Naive B cell (primary cell): Measurements from ENCODE around the gene FGFRL1. TPM values are rescaled to one million over a fixed set of nuclear protein-coding genes. Genes with fewer than 3 reads are reported as not detected.

Experiments
- ATAC-seq, 2 donors: fragments of 150-1000 bp; cut with Tn5 transposase; 2 replicates each; pipeline ENCODE4 v1.10.0; 2021; ENCODE audit warnings: low read depth in 2 of 2, mild to moderate bottlenecking in 2 of 2, moderate library complexity in 2 of 2
- DNase-seq: peaks from one replicate; pipeline ENCODE4 v3.0.0; 2022
- H3K27ac Mint-ChIP-seq, 6 donors: one replicate each; pipeline ENCODE4 v1.8.0; 2020 to 2022; ENCODE audit warnings: mild to moderate bottlenecking in 6 of 6, mixed read lengths in 6 of 6, moderate library complexity in 5 of 6, inconsistent platforms in 2 of 6
- H3K27me3 Mint-ChIP-seq, 3 donors: one replicate each; pipeline ENCODE4 v1.8.0; 2021 to 2022; ENCODE audit warnings: mixed read lengths in 3 of 3, mild to moderate bottlenecking in 1 of 3
- H3K36me3 Mint-ChIP-seq, 2 donors: one replicate each; pipeline ENCODE4 v1.8.0; 2020 to 2022; ENCODE audit warnings: mixed read lengths in 2 of 2, inconsistent platforms in 1 of 2, mild to moderate bottlenecking in 1 of 2
- H3K4me1 Mint-ChIP-seq, 3 donors: one replicate each; pipeline ENCODE4 v1.8.0; 2020 to 2022; ENCODE audit warnings: mixed read lengths in 3 of 3, inconsistent platforms in 1 of 3, mild to moderate bottlenecking in 1 of 3, moderate library complexity in 1 of 3
- H3K4me3 Mint-ChIP-seq, 8 donors: one replicate each; pipeline ENCODE4 v1.8.0; 2020 to 2022; ENCODE audit warnings: mild to moderate bottlenecking in 8 of 8, mixed read lengths in 8 of 8, moderate library complexity in 8 of 8, inconsistent platforms in 2 of 8
- H3K9me3 Mint-ChIP-seq, 7 donors: one replicate each; pipeline ENCODE4 v1.8.0; 2020 to 2022; ENCODE audit warnings: mixed read lengths in 7 of 7, mild to moderate bottlenecking in 5 of 7, inconsistent platforms in 2 of 7, moderate library complexity in 1 of 7
- polyA plus RNA-seq, 6 donors: library from polyadenylated mRNA; unstranded; fragments of 300-500 nt; fragmentation: Illumina TruSeq; gene quantifications; one replicate each; pipeline ENCODE4 v1.2.3, GENCODE V29; 2021; ENCODE audit warnings: low read depth in 6 of 6

FGFRL1 gene
- polyA plus RNA-seq, 6 donors from 2014 or later: 0.22 to 2.3 (median 0.37) TPM; not detected in 1

GRCh38 chr4:1031346-1031745 lies 19.9 kb downstream of the FGFRL1 start:
- peaks cover 0 to 3% (median 2%) of the 10 kb centered on the region in 3 donors for H3K4me1 Mint-ChIP-seq
- no peak overlapping the region for H3K4me3 Mint-ChIP-seq
- no peaks in the 10 kb centered on the region for H3K36me3 Mint-ChIP-seq
- DNase-seq (no peak), ATAC-seq (no peak)
- peak overlapping the region in 1 of 6 donors; percentile 86 for H3K27ac Mint-ChIP-seq
- peaks cover 0 to 37% (median 0%) of the 10 kb centered on the region in 3 donors for H3K27me3 Mint-ChIP-seq
- H3K9me3 Mint-ChIP-seq: no peaks in the 10 kb centered on the region

- Mint-ChIP-seq H3K27me3 (peaks cover 0 to 37% (median 0%) of the 10 kb centered on the region in 3 donors), H3K36me3 (no peaks in the 10 kb centered on the region), H3K27ac (no peak overlapping the region), H3K4me1 (no peaks in the 10 kb centered on the region), H3K4me3 (no peak overlapping the region), H3K9me3 (no peaks in the 10 kb centered on the region)
- ATAC-seq (peak; percentile 39 to 46), DNase-seq (no peak)
These were observed 20.8 kb downstream of the FGFRL1 start for GRCh38 chr4:1031956-1032795.

- Mint-ChIP-seq H3K27ac (no peak overlapping the region), H3K27me3 (peaks cover 0 to 37% (median 0%) of the 10 kb centered on the region in 3 donors), H3K9me3 (no peaks in the 10 kb centered on the region), H3K4me3 (no peak overlapping the region), H3K36me3 (no peaks in the 10 kb centered on the region), H3K4me1 (no peaks in the 10 kb centered on the region)
- ATAC-seq (no peak), DNase-seq (no peak)
These were observed 21.4 kb downstream of the FGFRL1 start for GRCh38 chr4:1032861-1033260.

GRCh38 chr4:1033840-1034551 lies 22.6 kb downstream of the FGFRL1 start:
- no peaks in the 10 kb centered on the region for H3K9me3 Mint-ChIP-seq
- peaks cover 0 to 37% (median 0%) of the 10 kb centered on the region in 3 donors for H3K27me3 Mint-ChIP-seq
- H3K27ac Mint-ChIP-seq: no peak overlapping the region
- DNase-seq (no peak), ATAC-seq (no peak)
- H3K4me3 Mint-ChIP-seq: no peak overlapping the region
- no peaks in the 10 kb centered on the region for H3K36me3 Mint-ChIP-seq
- no peaks in the 10 kb centered on the region for H3K4me1 Mint-ChIP-seq

GRCh38 chr4:1035510-1035909 lies 24.1 kb downstream of the FGFRL1 start:
- no peaks in the 10 kb centered on the region for H3K36me3 Mint-ChIP-seq
- H3K9me3 Mint-ChIP-seq: no peaks in the 10 kb centered on the region
- ATAC-seq: no peak

GRCh38 chr4:1036095-1036494 lies 24.7 kb downstream of the FGFRL1 start:
- Mint-ChIP-seq H3K4me3 (no peak overlapping the region), H3K4me1 (no peaks in the 10 kb centered on the region), H3K36me3 (no peaks in the 10 kb centered on the region), H3K9me3 (no peaks in the 10 kb centered on the region), H3K27me3 (peaks cover 0 to 32% (median 0%) of the 10 kb centered on the region in 3 donors), H3K27ac (no peak overlapping the region)
- no peak for DNase-seq
- ATAC-seq: no peak

More at GRCh38 chr4:1035510-1035909, 24.1 kb downstream of the FGFRL1 start:
- DNase-seq: no peak
- Mint-ChIP-seq H3K4me1 (no peaks in the 10 kb centered on the region), H3K27me3 (peaks cover 0 to 37% (median 0%) of the 10 kb centered on the region in 3 donors), H3K27ac (no peak overlapping the region), H3K4me3 (no peak overlapping the region)

- H3K9me3 Mint-ChIP-seq: no peaks in the 10 kb centered on the region
- DNase-seq: no peak
- H3K27ac Mint-ChIP-seq: no peak overlapping the region
- no peaks in the 10 kb centered on the region for H3K4me1 Mint-ChIP-seq
- H3K27me3 Mint-ChIP-seq: peaks cover 0 to 26% (median 0%) of the 10 kb centered on the region in 3 donors
- no peak overlapping the region for H3K4me3 Mint-ChIP-seq
- no peaks in the 10 kb centered on the region for H3K36me3 Mint-ChIP-seq
- ATAC-seq: no peak
These were observed 25.8 kb downstream of the FGFRL1 start for GRCh38 chr4:1036976-1037810.

- no peak for DNase-seq
- peaks cover 0 to 4% (median 0%) of the 10 kb centered on the region in 3 donors for H3K4me1 Mint-ChIP-seq
- no peaks in the 10 kb centered on the region for H3K9me3 Mint-ChIP-seq
- H3K27ac Mint-ChIP-seq: no peak overlapping the region
- H3K4me3 Mint-ChIP-seq: no peak overlapping the region
- no peak for ATAC-seq
- no peaks in the 10 kb centered on the region for H3K36me3 Mint-ChIP-seq
- peaks cover 4 to 16% (median 8%) of the 10 kb centered on the region in 3 donors for H3K27me3 Mint-ChIP-seq
These were observed 27.6 kb downstream of the FGFRL1 start for GRCh38 chr4:1038948-1039492.

- Mint-ChIP-seq H3K27me3 (peaks cover 4 to 16% (median 11%) of the 10 kb centered on the region in 3 donors), H3K9me3 (no peaks in the 10 kb centered on the region), H3K27ac (no peak overlapping the region), H3K36me3 (no peaks in the 10 kb centered on the region), H3K4me3 (no peak overlapping the region), H3K4me1 (peaks cover 0 to 4% (median 0%) of the 10 kb centered on the region in 3 donors)
- no peak for DNase-seq
- no peak for ATAC-seq
These were observed 28.3 kb downstream of the FGFRL1 start for GRCh38 chr4:1039493-1040343.

GRCh38 chr4:1040344-1041146 lies 29.1 kb downstream of the FGFRL1 start:
- no peak overlapping the region for H3K4me3 Mint-ChIP-seq
- no peaks in the 10 kb centered on the region for H3K36me3 Mint-ChIP-seq
- no peak overlapping the region for H3K27ac Mint-ChIP-seq
- ATAC-seq: no peak
- peaks cover 9 to 23% (median 19%) of the 10 kb centered on the region in 3 donors for H3K27me3 Mint-ChIP-seq
- peaks cover 0 to 4% (median 0%) of the 10 kb centered on the region in 3 donors for H3K4me1 Mint-ChIP-seq
- no peaks in the 10 kb centered on the region for H3K9me3 Mint-ChIP-seq
- no peak for DNase-seq

GRCh38 chr4:1041147-1041935 lies 29.9 kb downstream of the FGFRL1 start:
- Mint-ChIP-seq H3K9me3 (no peaks in the 10 kb centered on the region), H3K36me3 (no peaks in the 10 kb centered on the region), H3K4me1 (peaks cover 0 to 4% (median 0%) of the 10 kb centered on the region in 3 donors), H3K4me3 (no peak overlapping the region), H3K27ac (no peak overlapping the region), H3K27me3 (peaks cover 9 to 26% (median 23%) of the 10 kb centered on the region in 3 donors)
- no peak for ATAC-seq
- no peak for DNase-seq
